Colonic mucosa (tissue), 4 donors: Measurements from ENCODE around the gene PPP1R16B. TPM values are rescaled to one million over a fixed set of nuclear protein-coding genes. Genes with fewer than 3 reads are reported as not detected.

ENCODE experiments used
- DNase-seq: peaks from one replicate; pipeline ENCODE4 v3.0.0-alpha.2; 2020
- H3K27ac ChIP-seq: fragments of 200-600 bp; one replicate; pipeline ENCODE4 v1.8.0; 2021
- H3K27me3 ChIP-seq: fragments of 200-600 bp; one replicate; pipeline ENCODE4 v1.8.0; 2021
- H3K36me3 ChIP-seq: fragments of 200-600 bp; one replicate; pipeline ENCODE4 v1.8.0; 2021
- H3K4me1 ChIP-seq: fragments of 200-600 bp; one replicate; pipeline ENCODE4 v1.8.0; 2021; ENCODE audit warnings: mild to moderate bottlenecking
- H3K4me3 ChIP-seq: fragments of 200-600 bp; one replicate; pipeline ENCODE4 v1.8.0; 2021
- H3K9ac ChIP-seq, 2 donors: one replicate each; pipeline ENCODE4 v1.7.0; 2013; ENCODE audit warnings: control low read depth in 2 of 2, low read depth in 2 of 2, low read length in 2 of 2
- H3K9me3 ChIP-seq: fragments of 200-600 bp; one replicate; pipeline ENCODE4 v1.8.0; 2021
- CTCF ChIP-seq: fragments of 200-600 bp; IDR thresholded peaks from one replicate; pipeline ENCODE4 v1.8.0; 2022; ENCODE audit warnings: antibody characterized with exemption, mild to moderate bottlenecking
- intact Hi-C: fragments of 100-400 bp; cut with DNase I; formaldehyde crosslinking; loops from one replicate; pipeline ENCODE4 v1.14.1; 2022
- total RNA-seq, 2 donors: library from RNA; stranded (reverse); fragmentation: NEBNext Ultra II Directional in 1 of 2; extraction: Animal tissue kit (Norgen Biotek cat#: 25700) in 1 of 2; gene quantifications; one replicate each; pipeline ENCODE4 v1.2.1, GENCODE V29; 2021
- donor health status: healthy.
- donor health status: DM: no; HTN: no; CAD: no.
- donor health status: DM: no; HTN: no; CAD: no.

PPP1R16B gene
- total RNA-seq, 2 donors from 2014 or later, result 2.0 to 2.1 TPM

- H3K4me3 ChIP-seq, result no peak overlapping the region
- H3K36me3 ChIP-seq, result no peaks in the 10 kb centered on the region
- no peak for DNase-seq
- no peak for TF ChIP-seq CTCF
- no peaks in the 10 kb centered on the region for H3K9me3 ChIP-seq
- no peaks in the 10 kb centered on the region for H3K4me1 ChIP-seq
- intact Hi-C loops, result no loop called here
- no peak overlapping the region for H3K27ac ChIP-seq
- no peak overlapping the region for H3K9ac ChIP-seq
- H3K27me3 ChIP-seq, result no peaks in the 10 kb centered on the region
Measured at GRCh38 chr20:38937000-38937399, 131.5 kb downstream of the PPP1R16B start.

GRCh38 chr20:38937978-38938473, 132.5 kb downstream of the PPP1R16B start:
- no peak for TF ChIP-seq CTCF
- intact Hi-C loops, result no loop called here
- no peak overlapping the region for H3K9ac ChIP-seq
- no peaks in the 10 kb centered on the region for H3K36me3 ChIP-seq
- no peaks in the 10 kb centered on the region for H3K4me1 ChIP-seq
- no peaks in the 10 kb centered on the region for H3K27me3 ChIP-seq
- H3K27ac ChIP-seq, result no peak overlapping the region
- H3K4me3 ChIP-seq, result no peak overlapping the region
- no peak for DNase-seq
- H3K9me3 ChIP-seq, result no peaks in the 10 kb centered on the region

GRCh38 chr20:38939686-38940085, 134.2 kb downstream of the PPP1R16B start:
- Histone ChIP-seq H3K4me1 (no peaks in the 10 kb centered on the region), H3K27ac (no peak overlapping the region), H3K9me3 (no peaks in the 10 kb centered on the region), H3K4me3 (no peak overlapping the region), H3K9ac (no peak overlapping the region), H3K27me3 (no peaks in the 10 kb centered on the region), H3K36me3 (no peaks in the 10 kb centered on the region)
- no peak for DNase-seq
- no peak for TF ChIP-seq CTCF
- intact Hi-C loops, result no loop called here

GRCh38 chr20:38940644-38941043, 135.1 kb downstream of the PPP1R16B start:
- no peak overlapping the region for H3K4me3 ChIP-seq
- H3K36me3 ChIP-seq, result no peaks in the 10 kb centered on the region
- DNase-seq, result no peak
- H3K27me3 ChIP-seq, result no peaks in the 10 kb centered on the region
- H3K27ac ChIP-seq, result no peak overlapping the region
- no peak overlapping the region for H3K9ac ChIP-seq
- no peaks in the 10 kb centered on the region for H3K4me1 ChIP-seq
- intact Hi-C loops, result no loop called here
- no peaks in the 10 kb centered on the region for H3K9me3 ChIP-seq
- TF ChIP-seq CTCF, result no peak

GRCh38 chr20:38941726-38942389, 136.4 kb downstream of the PPP1R16B start:
- Histone ChIP-seq H3K9me3 (no peaks in the 10 kb centered on the region), H3K4me1 (no peaks in the 10 kb centered on the region), H3K27ac (no peak overlapping the region), H3K27me3 (no peaks in the 10 kb centered on the region), H3K9ac (no peak overlapping the region), H3K4me3 (no peak overlapping the region), H3K36me3 (no peaks in the 10 kb centered on the region)
- DNase-seq, result no peak
- intact Hi-C loops, result no loop called here
- TF ChIP-seq CTCF, result no peak
